Heart left ventricle (tissue), 13 donors: ENCODE data around the gene ADRM1.

ENCODE experiments used
- POLR2A ChIP-seq, 2 donors: fragments of 450-650 bp; IDR thresholded peaks; one replicate each; pipeline ENCODE4 v1.6.1; 2017; ENCODE audit warnings: antibody characterized with exemption in 2 of 2, mild to moderate bottlenecking in 2 of 2, moderate library complexity in 2 of 2
- TF ChIP-seq, protein P1 (sequence below), 12 donors: fragments of 200-600 bp; sonication (generic) in 4 of 12; IDR thresholded peaks; one replicate each; pipeline versions ENCODE4 v1.5.0 to v1.8.0; 2018 to 2022; ENCODE audit warnings: antibody characterized with exemption in 12 of 12, mild to moderate bottlenecking in 5 of 12
- donor health status: ischemic (EF 13 %, LVEDD 7.1; RV severe dilation, severe dysfunction).
- donor health status: DM: no; HTN: yes; CAD: no.
- donor health status: DM: no; HTN: no; CAD: no.
- donor health status: ischemic (EF 25% LVEDD 6.9; RV normal size, moderate dysfunction).
- donor health status: ischemic (EF 25% LVEDD 5.7; RV mildly dilated, moderate dysfunction).
- donor health status: ischemic (EF 35%, LVEDD 5.7; RV mildly dilated, moderate dysfunction).
- donor health status: nonischemic (EF 11% LVEDD 7.7; RV severe dilation, severe dysfunction).
- donor health status: DM: yes; HTN: yes; CAD: no.
- donor health status: PGD.
- donor health status: ischemic (EF 29% LVEDD 5.4; RV normal size, mild dysfunction).
- donor health status: nonischemic (EF 23%, LVEDD 6.1; RV moderate dilation, normal function).

- TF ChIP-seq, protein P1, sequence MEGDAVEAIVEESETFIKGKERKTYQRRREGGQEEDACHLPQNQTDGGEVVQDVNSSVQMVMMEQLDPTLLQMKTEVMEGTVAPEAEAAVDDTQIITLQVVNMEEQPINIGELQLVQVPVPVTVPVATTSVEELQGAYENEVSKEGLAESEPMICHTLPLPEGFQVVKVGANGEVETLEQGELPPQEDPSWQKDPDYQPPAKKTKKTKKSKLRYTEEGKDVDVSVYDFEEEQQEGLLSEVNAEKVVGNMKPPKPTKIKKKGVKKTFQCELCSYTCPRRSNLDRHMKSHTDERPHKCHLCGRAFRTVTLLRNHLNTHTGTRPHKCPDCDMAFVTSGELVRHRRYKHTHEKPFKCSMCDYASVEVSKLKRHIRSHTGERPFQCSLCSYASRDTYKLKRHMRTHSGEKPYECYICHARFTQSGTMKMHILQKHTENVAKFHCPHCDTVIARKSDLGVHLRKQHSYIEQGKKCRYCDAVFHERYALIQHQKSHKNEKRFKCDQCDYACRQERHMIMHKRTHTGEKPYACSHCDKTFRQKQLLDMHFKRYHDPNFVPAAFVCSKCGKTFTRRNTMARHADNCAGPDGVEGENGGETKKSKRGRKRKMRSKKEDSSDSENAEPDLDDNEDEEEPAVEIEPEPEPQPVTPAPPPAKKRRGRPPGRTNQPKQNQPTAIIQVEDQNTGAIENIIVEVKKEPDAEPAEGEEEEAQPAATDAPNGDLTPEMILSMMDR (IDR thresholded peaks at IDR 0.05), result no peak
- TF ChIP-seq POLR2A (IDR thresholded peaks at IDR 0.05), result no peak
These were observed 15.7 kb upstream of the ADRM1 start for GRCh38 chr20:62287129-62287528.
